Measurements from ENCODE around the gene OR1N2.

GRCh38 chr9:122567901-122568300 is 15.0 kb downstream of the OR1N2 start:
- no peak for TF ChIP-seq POLR2A (IDR thresholded peaks at IDR 0.05; ENCODE audit: low read length)
- TF ChIP-seq GATA1 (IDR thresholded peaks at IDR 0.05; ENCODE audit: low read depth, low read length): no peak
